B cell (primary cell): ENCODE data around the gene PRPSAP1. TPM values are rescaled to one million over a fixed set of nuclear protein-coding genes. Genes with fewer than 3 reads are reported as not detected.

Experiments used
- ATAC-seq: fragments of 200-7000 bp; cut with Tn5 transposase; one replicate; pipeline ENCODE4 v1.10.0; 2021; ENCODE audit warnings: low read depth, mild to moderate bottlenecking, moderate number of reproducible peaks, moderate library complexity
- CTCF ChIA-PET: fragments of 350-600 bp; sonication (Branson Sonifier 250); formaldehyde crosslinking; loops from one replicate; lab custom pipeline; 2021; ENCODE audit warnings: antibody characterized with exemption, inconsistent platforms; lab: Charles Lee
- POLR2A ChIA-PET: fragments of 350-600 bp; sonication (Branson Sonifier 250); formaldehyde crosslinking; loops from one replicate; lab custom pipeline; 2021; ENCODE audit warnings: antibody characterized with exemption; lab: Charles Lee
- DNase-seq: peaks from one replicate; pipeline ENCODE4 v3.0.0; 2013
- H2AFZ ChIP-seq: 2 replicates; pipeline ENCODE4 v1.6.1; 2012; ENCODE audit warnings: mild to moderate bottlenecking, low read depth, low read length; ENCODE audit not compliant: insufficient read depth, poor library complexity, severe bottlenecking
- H3K27ac ChIP-seq, 2 donors: 1 replicate in 1 of 2; 2 replicates in 1 of 2; pipeline ENCODE4 v1.5.1; 2012 to 2013; ENCODE audit warnings: low read length in 2 of 2, mild to moderate bottlenecking in 2 of 2, moderate library complexity in 1 of 2
- H3K27me3 ChIP-seq, 4 experiments: fragments of 200-600 bp in 1 of 4; sonication (generic) in 1 of 4; replicated peaks in 1 of 4; 1 replicate in 2 of 4; 2 replicates in 2 of 4; pipeline versions ENCODE4 v1.6.1 to v1.7.0; 2013 to 2016; ENCODE audit warnings: low read length in 3 of 4, mild to moderate bottlenecking in 2 of 4, mixed read lengths in 1 of 4, moderate library complexity in 1 of 4; ENCODE audit not compliant: insufficient read depth in 4 of 4, control insufficient read depth in 3 of 4; ENCODE audit errors: control extremely low read depth in 1 of 4
- H3K36me3 ChIP-seq, 2 experiments: replicated peaks in 1 of 2; 1 replicate in 1 of 2; 2 replicates in 1 of 2; pipeline versions ENCODE4 v1.6.1 to v1.7.1; 2013; ENCODE audit warnings: low read length in 1 of 2; ENCODE audit not compliant: insufficient read depth in 2 of 2, control insufficient read depth in 1 of 2; ENCODE audit errors: control extremely low read depth in 1 of 2, extremely low read depth in 1 of 2
- H3K4me1 ChIP-seq, 2 donors: fragments of 200-600 bp in 1 of 2; sonication (generic) in 1 of 2; 1 replicate in 1 of 2; 2 replicates in 1 of 2; pipeline versions ENCODE4 v1.5.1 to v1.6.1; 2013 to 2017; ENCODE audit warnings: low read length in 2 of 2; ENCODE audit not compliant: control insufficient read depth in 2 of 2, insufficient read depth in 2 of 2
- H3K4me2 ChIP-seq: replicated peaks from 2 replicates; pipeline ENCODE3; 2012; ENCODE audit warnings: mild to moderate bottlenecking, low read depth, low read length; ENCODE audit not compliant: poor library complexity, severe bottlenecking
- H3K4me3 ChIP-seq, 5 experiments: fragments of 200-600 bp in 1 of 5; sonication (generic) in 1 of 5; 1 replicate in 3 of 5; 2 replicates in 2 of 5; pipeline versions ENCODE4 v1.5.1 to v1.7.0; 2011 to 2016; ENCODE audit warnings: low read length in 4 of 5, mild to moderate bottlenecking in 4 of 5, low read depth in 2 of 5, control low read depth in 1 of 5, moderate library complexity in 1 of 5; ENCODE audit not compliant: insufficient read depth in 1 of 5; ENCODE audit errors: control extremely low read depth in 1 of 5, extremely low read depth in 1 of 5
- H3K79me2 ChIP-seq: fragments of 200-600 bp; sonication (generic); one replicate; pipeline ENCODE4 v1.6.0; 2016; ENCODE audit warnings: low read length; ENCODE audit not compliant: control insufficient read depth, insufficient read depth
- H3K9ac ChIP-seq: fragments of 200-600 bp; sonication (generic); 2 replicates; pipeline ENCODE4 v1.6.1; 2017; ENCODE audit warnings: mild to moderate bottlenecking, low read length, moderate library complexity
- H3K9me3 ChIP-seq, 3 donors: one replicate each; pipeline versions ENCODE4 v1.6.1 to v1.7.1; 2013; ENCODE audit warnings: low read length in 2 of 3; ENCODE audit not compliant: control insufficient read depth in 2 of 3, insufficient read depth in 1 of 3; ENCODE audit errors: control extremely low read depth in 1 of 3
- H4K20me1 ChIP-seq: 2 replicates; pipeline ENCODE4 v1.6.0; 2012; ENCODE audit warnings: mild to moderate bottlenecking, low read length; ENCODE audit not compliant: insufficient read depth, control insufficient read depth, poor library complexity, severe bottlenecking
- H3K27ac Mint-ChIP-seq: one replicate; pipeline ENCODE4 v1.8.0; 2021; ENCODE audit warnings: mixed read lengths
- H3K27me3 Mint-ChIP-seq: one replicate; pipeline ENCODE4 v1.8.0; 2021; ENCODE audit warnings: mixed read lengths
- H3K4me1 Mint-ChIP-seq: one replicate; pipeline ENCODE4 v1.8.0; 2021; ENCODE audit warnings: mixed read lengths
- H3K4me3 Mint-ChIP-seq: one replicate; pipeline ENCODE4 v1.8.0; 2021; ENCODE audit warnings: mixed read lengths
- H3K9me3 Mint-ChIP-seq: one replicate; pipeline ENCODE4 v1.8.0; 2022; ENCODE audit warnings: mixed read lengths; ENCODE audit not compliant: insufficient read depth
- EZH2 ChIP-seq: IDR thresholded peaks from 2 replicates; pipeline ENCODE4 v1.6.1; 2012; ENCODE audit warnings: borderline replicate concordance, low read depth, mild to moderate bottlenecking, moderate library complexity, low read length; ENCODE audit not compliant: insufficient read depth, poor library complexity, severe bottlenecking
- WGBS: methylation state at CpG from one replicate; pipeline ENCODE4 v1.1.5; 2013; ENCODE audit warnings: missing lambda C conversion rate; ENCODE audit not compliant: insufficient coverage; 5-methylcytosine and 5-hydroxymethylcytosine counted together
- intact Hi-C: fragments of 100-400 bp; cut with micrococcal nuclease; formaldehyde crosslinking; loops from one replicate; pipeline ENCODE4 v1.10.0; 2022
- polyA plus RNA-seq: library from polyadenylated mRNA; depleted of rRNA; stranded (reverse); fragments of >200 nt; gene quantifications from 2 replicates; pipeline ENCODE4 v1.2.3, GENCODE V29; 2012
- total RNA-seq, 2 donors: library from RNA; stranded (reverse); fragments of 120-200 nt in 1 of 2; gene quantifications; 1 replicate in 1 of 2; 2 replicates in 1 of 2; pipeline versions ENCODE4 v1.2.3 to v1.2.4, GENCODE V29; 2013 to 2022
- TF ChIP-seq, protein P1 (sequence below): fragments of 200-600 bp; IDR thresholded peaks from one replicate; pipeline ENCODE4 v1.8.0; 2022; ENCODE audit warnings: antibody characterized with exemption, mild to moderate bottlenecking

PRPSAP1 gene
- total and polyA plus RNA-seq, 2 donors (not counting 1 experiment from before 2014, with no cell fraction given), result 45.5 to 61.4 TPM

DNA sequence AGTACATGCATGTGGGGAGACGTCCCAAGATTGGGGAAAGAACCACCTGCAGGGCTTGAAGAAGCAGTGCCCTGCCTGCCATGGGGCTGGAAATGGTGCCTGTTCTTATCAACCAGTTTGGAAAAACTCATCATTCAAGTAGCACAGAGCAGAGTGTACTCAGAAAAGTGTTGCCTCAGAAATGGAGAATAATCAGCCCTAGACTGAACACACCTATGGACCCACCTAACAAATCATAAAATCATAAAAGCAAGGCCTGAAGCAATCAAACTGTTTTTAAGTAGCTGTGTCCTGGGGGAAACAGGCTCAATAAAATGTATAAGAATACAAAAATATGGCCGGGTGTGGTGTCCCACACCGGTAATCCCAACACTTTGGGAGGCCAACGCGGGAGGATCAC is 56.8 kb downstream of the PRPSAP1 start:
- H3K4me3 Mint-ChIP-seq, result no peak overlapping the region
- Histone ChIP-seq H2AFZ (no peak overlapping the region), H3K27ac (no peak overlapping the region), H3K4me2 (no peak overlapping the region), H3K9ac (no peak overlapping the region), H3K36me3 (no peaks in the 10 kb centered on the region), H3K4me1 (no peaks in the 10 kb centered on the region), H3K9me3 (no peaks in the 10 kb centered on the region), H3K27me3 (no peaks in the 10 kb centered on the region), H3K79me2 (no peaks in the 10 kb centered on the region), H3K4me3 (no peak overlapping the region), H4K20me1 (no peaks in the 10 kb centered on the region)
- ATAC-seq (no peak), DNase-seq (no peak)
- H3K4me1 Mint-ChIP-seq, result no peaks in the 10 kb centered on the region
- CTCF ChIA-PET, result interaction anchor here (1.1 to 6.6 kb wide), 4 partner anchors 18 to 327 kb away, joined by 3 to 59 read pairs (median 22); no protein-coding TSS in a partner anchor
- intact Hi-C loops, result no loop called here
- 91% methylated on average over 4 of the region's 5 CpGs for WGBS
- H3K9me3 Mint-ChIP-seq, result no peaks in the 10 kb centered on the region
- H3K27ac Mint-ChIP-seq, result no peak overlapping the region
- POLR2A ChIA-PET, result no interaction called here
- TF ChIP-seq, protein P1, sequence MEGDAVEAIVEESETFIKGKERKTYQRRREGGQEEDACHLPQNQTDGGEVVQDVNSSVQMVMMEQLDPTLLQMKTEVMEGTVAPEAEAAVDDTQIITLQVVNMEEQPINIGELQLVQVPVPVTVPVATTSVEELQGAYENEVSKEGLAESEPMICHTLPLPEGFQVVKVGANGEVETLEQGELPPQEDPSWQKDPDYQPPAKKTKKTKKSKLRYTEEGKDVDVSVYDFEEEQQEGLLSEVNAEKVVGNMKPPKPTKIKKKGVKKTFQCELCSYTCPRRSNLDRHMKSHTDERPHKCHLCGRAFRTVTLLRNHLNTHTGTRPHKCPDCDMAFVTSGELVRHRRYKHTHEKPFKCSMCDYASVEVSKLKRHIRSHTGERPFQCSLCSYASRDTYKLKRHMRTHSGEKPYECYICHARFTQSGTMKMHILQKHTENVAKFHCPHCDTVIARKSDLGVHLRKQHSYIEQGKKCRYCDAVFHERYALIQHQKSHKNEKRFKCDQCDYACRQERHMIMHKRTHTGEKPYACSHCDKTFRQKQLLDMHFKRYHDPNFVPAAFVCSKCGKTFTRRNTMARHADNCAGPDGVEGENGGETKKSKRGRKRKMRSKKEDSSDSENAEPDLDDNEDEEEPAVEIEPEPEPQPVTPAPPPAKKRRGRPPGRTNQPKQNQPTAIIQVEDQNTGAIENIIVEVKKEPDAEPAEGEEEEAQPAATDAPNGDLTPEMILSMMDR, result no peak
- no peak for TF ChIP-seq EZH2
- no peaks in the 10 kb centered on the region for H3K27me3 Mint-ChIP-seq

DNA sequence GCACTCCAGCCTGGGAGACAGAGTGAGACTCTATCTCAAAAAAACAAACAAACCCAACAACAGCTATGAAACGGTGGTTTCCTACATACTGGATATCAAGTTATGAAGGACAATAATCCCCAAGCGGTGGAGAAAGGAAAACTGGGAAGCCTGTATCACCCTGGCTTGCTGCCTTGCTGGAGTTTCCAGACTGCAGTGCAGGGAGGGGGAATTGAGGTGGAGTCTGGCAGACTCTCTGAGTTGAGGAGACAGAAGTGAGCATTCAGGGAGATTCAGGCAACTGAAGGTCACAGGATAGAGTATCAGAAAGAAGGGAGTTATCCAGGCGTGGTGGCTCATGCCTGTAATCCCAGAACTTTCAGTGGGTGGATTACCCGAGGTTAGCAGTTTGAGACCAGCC is 57.5 kb downstream of the PRPSAP1 start:
- 83% methylated on average over 3 of the region's 4 CpGs for WGBS
- H3K4me3 Mint-ChIP-seq, result no peak overlapping the region
- CTCF ChIA-PET, result interaction anchor here (0.6 to 6.6 kb wide), 4 partner anchors 17 to 282 kb away, joined by 3 to 59 read pairs (median 22); no protein-coding TSS in a partner anchor

More for the DNA sequence above, 57.5 kb downstream of the PRPSAP1 start:
- POLR2A ChIA-PET, result interaction anchor here (0.7 kb wide), 1 partner anchor 187 kb away, joined by 6 read pairs; no protein-coding TSS in a partner anchor
- H3K27me3 Mint-ChIP-seq, result no peaks in the 10 kb centered on the region
- intact Hi-C loops, result no loop called here
- H3K27ac ChIP-seq, result no peak overlapping the region
- H3K4me3 ChIP-seq, result no peak overlapping the region
- H3K4me2 ChIP-seq, result no peak overlapping the region
- no peaks in the 10 kb centered on the region for H3K4me1 ChIP-seq
- ATAC-seq (no peak), DNase-seq (no peak)
- TF ChIP-seq EZH2, result no peak
- TF ChIP-seq, protein P1, result no peak
- H3K27me3 ChIP-seq, result no peaks in the 10 kb centered on the region
- H2AFZ ChIP-seq, result no peak overlapping the region
- no peak overlapping the region for H3K9ac ChIP-seq
- H3K27ac Mint-ChIP-seq, result no peak overlapping the region
- no peaks in the 10 kb centered on the region for H3K4me1 Mint-ChIP-seq
- H3K9me3 ChIP-seq, result no peaks in the 10 kb centered on the region
- H3K9me3 Mint-ChIP-seq, result no peaks in the 10 kb centered on the region
- H3K79me2 ChIP-seq, result no peaks in the 10 kb centered on the region
- H3K36me3 ChIP-seq, result no peaks in the 10 kb centered on the region
- H4K20me1 ChIP-seq, result no peaks in the 10 kb centered on the region
